ENCODE measurements around the gene PARP2.
"Not testable (repeated sequence)": the region's sequence is repeated elsewhere in the genome, so short reads cannot be mapped to it uniquely, and the experiment has no call there.

PARP2 gene

GRCh38 chr14:20347747-20348146 lies 4.3 kb downstream of the PARP2 start:
- no peak for DNase-seq

- DNase-seq: no peak
These were observed 6.8 kb downstream of the PARP2 start for GRCh38 chr14:20350282-20350681.

GRCh38 chr14:20350860-20351259 lies 7.4 kb downstream of the PARP2 start:
- DNase-seq: no peak

GRCh38 chr14:20356422-20356821 lies 13.0 kb downstream of the PARP2 start:
- no peak for DNase-seq

GRCh38 chr14:20358474-20358873 lies 15.0 kb downstream of the PARP2 start:
- DNase-seq: not testable (repeated sequence)

- no peak for DNase-seq
These were observed 22.5 kb downstream of the PARP2 start for GRCh38 chr14:20365928-20366327.

- DNase-seq: no peak
These were observed 29.4 kb downstream of the PARP2 start for GRCh38 chr14:20372796-20373195.

GRCh38 chr14:20375471-20375870 lies 32.0 kb downstream of the PARP2 start:
- DNase-seq: no peak

GRCh38 chr14:20376071-20376588 lies 32.7 kb downstream of the PARP2 start:
- no peak for DNase-seq

- DNase-seq: no peak
These were observed 33.7 kb downstream of the PARP2 start for GRCh38 chr14:20377171-20377570.

GRCh38 chr14:20379743-20380142 lies 36.3 kb downstream of the PARP2 start:
- DNase-seq: no peak

- no peak for DNase-seq
These were observed 37.2 kb downstream of the PARP2 start for GRCh38 chr14:20380681-20381080.

GRCh38 chr14:20381341-20381740 lies 37.9 kb downstream of the PARP2 start:
- no peak for DNase-seq

- DNase-seq: no peak
These were observed 39.1 kb downstream of the PARP2 start for GRCh38 chr14:20382526-20382925.

GRCh38 chr14:20383032-20383431 lies 39.6 kb downstream of the PARP2 start:
- DNase-seq: no peak

- DNase-seq: no peak
These were observed 40.2 kb downstream of the PARP2 start for GRCh38 chr14:20383636-20384035.

GRCh38 chr14:20384321-20384720 lies 40.9 kb downstream of the PARP2 start:
- no peak for DNase-seq

GRCh38 chr14:20384886-20385285 lies 41.5 kb downstream of the PARP2 start:
- no peak for DNase-seq

GRCh38 chr14:20386276-20386855 lies 42.9 kb downstream of the PARP2 start:
- DNase-seq: no peak

- DNase-seq: no peak
These were observed 44.1 kb downstream of the PARP2 start for GRCh38 chr14:20387576-20387975.

GRCh38 chr14:20388159-20388558 lies 44.7 kb downstream of the PARP2 start:
- no peak for DNase-seq

GRCh38 chr14:20391505-20391904 lies 48.1 kb downstream of the PARP2 start:
- no peak for DNase-seq

GRCh38 chr14:20397511-20397910 lies 54.1 kb downstream of the PARP2 start:
- no peak for DNase-seq

GRCh38 chr14:20400589-20400964 lies 57.1 kb downstream of the PARP2 start:
- no peak for DNase-seq

GRCh38 chr14:20400965-20401593 lies 57.6 kb downstream of the PARP2 start:
- no peak for DNase-seq
